ENCODE data around the gene GMFB. TPM values are rescaled to one million over a fixed set of nuclear protein-coding genes. Genes with fewer than 3 reads are reported as not detected.

Gene GMFB
- total RNA-seq, 2 experiments from 2014 or later, result 29.2 to 32.1 TPM

- ATAC-seq (no peak), DNase-seq (no peak)
- Mint-ChIP-seq H3K27me3 (peaks cover 15% of the 10 kb centered on the region), H3K9me3 (no peaks in the 10 kb centered on the region), H3K4me3 (no peak overlapping the region), H3K36me3 (ENCODE audit: low read depth) (no peaks in the 10 kb centered on the region), H3K4me1 (ENCODE audit: low read depth) (no peaks in the 10 kb centered on the region), H3K27ac (no peak overlapping the region)
- TF ChIP-seq, protein P1, sequence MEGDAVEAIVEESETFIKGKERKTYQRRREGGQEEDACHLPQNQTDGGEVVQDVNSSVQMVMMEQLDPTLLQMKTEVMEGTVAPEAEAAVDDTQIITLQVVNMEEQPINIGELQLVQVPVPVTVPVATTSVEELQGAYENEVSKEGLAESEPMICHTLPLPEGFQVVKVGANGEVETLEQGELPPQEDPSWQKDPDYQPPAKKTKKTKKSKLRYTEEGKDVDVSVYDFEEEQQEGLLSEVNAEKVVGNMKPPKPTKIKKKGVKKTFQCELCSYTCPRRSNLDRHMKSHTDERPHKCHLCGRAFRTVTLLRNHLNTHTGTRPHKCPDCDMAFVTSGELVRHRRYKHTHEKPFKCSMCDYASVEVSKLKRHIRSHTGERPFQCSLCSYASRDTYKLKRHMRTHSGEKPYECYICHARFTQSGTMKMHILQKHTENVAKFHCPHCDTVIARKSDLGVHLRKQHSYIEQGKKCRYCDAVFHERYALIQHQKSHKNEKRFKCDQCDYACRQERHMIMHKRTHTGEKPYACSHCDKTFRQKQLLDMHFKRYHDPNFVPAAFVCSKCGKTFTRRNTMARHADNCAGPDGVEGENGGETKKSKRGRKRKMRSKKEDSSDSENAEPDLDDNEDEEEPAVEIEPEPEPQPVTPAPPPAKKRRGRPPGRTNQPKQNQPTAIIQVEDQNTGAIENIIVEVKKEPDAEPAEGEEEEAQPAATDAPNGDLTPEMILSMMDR (IDR thresholded peaks at IDR 0.05), result no peak
- intact Hi-C loops (cut with micrococcal nuclease), result no loop called here
- POLR2A ChIA-PET, result interaction anchor here (0.7 kb wide), 1 partner anchor 9 kb away, joined by 3 read pairs; no protein-coding TSS in a partner anchor
- CTCF ChIA-PET, result interaction anchor here (1.0 to 1.5 kb wide), 3 partner anchors 10 to 271 kb away, joined by 3 to 4 read pairs (median 3); no protein-coding TSS in a partner anchor
These were observed 14.7 kb upstream of the GMFB start for GRCh38 chr14:54503486-54503885.

DNA sequence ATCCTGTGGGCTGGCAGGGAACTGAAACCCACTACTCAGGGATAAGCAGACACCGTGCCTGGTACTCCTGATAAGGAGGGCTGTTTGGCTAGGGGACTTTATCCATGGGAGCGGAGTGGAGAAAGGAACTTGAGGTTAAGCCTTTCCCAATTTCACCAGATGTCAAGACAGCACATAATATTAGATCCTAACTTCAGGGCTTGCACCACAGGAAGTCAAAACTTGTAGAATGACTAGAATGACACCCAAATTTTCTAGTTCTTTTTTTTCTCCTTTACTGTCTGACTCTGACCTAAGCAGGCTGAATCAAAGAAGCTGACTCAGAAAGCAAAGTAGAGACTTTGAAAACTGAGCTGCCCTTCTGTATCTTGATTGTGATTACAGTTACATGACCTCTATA is 13.8 kb upstream of the GMFB start:
- DNase-seq (no peak), ATAC-seq (peak; percentile 27)
- intact Hi-C loops (cut with micrococcal nuclease), result no loop called here
- Mint-ChIP-seq H3K27me3 (peaks cover 19% of the 10 kb centered on the region), H3K36me3 (ENCODE audit: low read depth) (no peaks in the 10 kb centered on the region), H3K27ac (no peak overlapping the region), H3K9me3 (no peaks in the 10 kb centered on the region), H3K4me1 (ENCODE audit: low read depth) (no peaks in the 10 kb centered on the region), H3K4me3 (no peak overlapping the region)
- TF ChIP-seq, protein P1 (IDR thresholded peaks at IDR 0.05), result no peak
- ChIA-PET CTCF (interaction anchor here (1.4 to 1.5 kb wide), 2 partner anchors 9 to 20 kb away, joined by 3 read pairs; no protein-coding TSS in a partner anchor), POLR2A (no interaction called here)

DNA sequence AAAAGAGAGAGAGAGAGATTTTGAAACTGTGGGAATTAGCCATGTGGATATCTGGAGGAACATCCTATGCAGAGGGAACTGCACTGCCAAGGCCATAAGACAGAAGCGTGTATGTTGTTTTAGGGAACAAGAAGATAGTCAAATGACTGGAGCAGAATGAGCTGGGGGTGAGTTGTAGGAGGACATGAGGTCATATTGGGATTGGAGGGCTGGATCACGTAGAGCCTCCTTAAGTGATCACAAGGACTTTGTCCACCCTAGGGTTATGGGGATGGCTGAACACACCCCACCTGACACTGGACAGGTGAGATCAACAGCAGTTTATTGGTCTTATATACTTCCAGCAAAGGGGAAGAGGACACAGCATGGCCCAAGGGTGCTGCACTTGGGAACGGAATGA is 12.7 kb upstream of the GMFB start:
- Mint-ChIP-seq H3K27ac (no peak overlapping the region), H3K27me3 (peaks cover 19% of the 10 kb centered on the region), H3K4me1 (ENCODE audit: low read depth) (no peaks in the 10 kb centered on the region), H3K9me3 (no peaks in the 10 kb centered on the region), H3K4me3 (no peak overlapping the region), H3K36me3 (ENCODE audit: low read depth) (no peaks in the 10 kb centered on the region)
- CTCF ChIA-PET, result interaction anchor here (0.8 kb wide), 1 partner anchor 63 kb away, joined by 3 read pairs; no protein-coding TSS in a partner anchor
- POLR2A ChIA-PET, result no interaction called here
- ATAC-seq (no peak), DNase-seq (no peak)
- intact Hi-C loops (cut with micrococcal nuclease), result no loop called here
- TF ChIP-seq, protein P1 (IDR thresholded peaks at IDR 0.05), result no peak

- Mint-ChIP-seq H3K27me3 (peaks cover 19% of the 10 kb centered on the region), H3K4me3 (no peak overlapping the region), H3K4me1 (ENCODE audit: low read depth) (peaks cover 3% of the 10 kb centered on the region), H3K36me3 (ENCODE audit: low read depth) (no peaks in the 10 kb centered on the region), H3K9me3 (no peaks in the 10 kb centered on the region), H3K27ac (no peak overlapping the region)
- DNase-seq (no peak), ATAC-seq (no peak)
- intact Hi-C loops (cut with micrococcal nuclease), result no loop called here
- TF ChIP-seq, protein P1 (IDR thresholded peaks at IDR 0.05), result no peak
- ChIA-PET CTCF (no interaction called here), POLR2A (interaction anchor here (1.2 kb wide), 1 partner anchor 12 kb away, joined by 3 read pairs; the partner anchor contains the start of gene GMFB)
These were observed 12.0 kb upstream of the GMFB start for GRCh38 chr14:54500744-54501143.

DNA sequence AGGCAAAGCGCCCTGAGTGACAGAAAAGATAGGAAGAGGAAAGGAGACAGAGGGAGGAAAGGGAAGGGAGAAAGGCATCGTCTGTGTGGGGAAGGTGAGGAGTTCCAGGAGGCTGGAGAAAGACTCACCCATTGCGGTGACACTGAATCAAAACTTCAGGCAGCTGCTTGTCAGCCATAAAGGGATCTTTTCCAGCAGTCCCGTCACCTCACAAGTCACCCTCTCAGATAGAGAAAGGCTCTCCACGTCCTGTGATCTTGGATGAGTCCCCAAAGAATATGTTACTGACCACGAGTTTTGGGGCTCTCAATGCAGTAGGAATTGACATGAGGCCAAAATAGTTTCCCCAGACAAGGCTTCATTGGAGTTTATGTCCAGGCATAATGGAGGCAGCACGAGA is 9.8 kb upstream of the GMFB start:
- ChIA-PET POLR2A (no interaction called here), CTCF (interaction anchor here (0.9 kb wide), 1 partner anchor 26 kb away, joined by 3 read pairs; no protein-coding TSS in a partner anchor)
- Mint-ChIP-seq H3K9me3 (no peaks in the 10 kb centered on the region), H3K4me1 (ENCODE audit: low read depth) (peaks cover 3% of the 10 kb centered on the region), H3K4me3 (no peak overlapping the region), H3K36me3 (ENCODE audit: low read depth) (no peaks in the 10 kb centered on the region), H3K27me3 (peaks cover 18% of the 10 kb centered on the region), H3K27ac (no peak overlapping the region)
- ATAC-seq, result no peak
- intact Hi-C loops (cut with micrococcal nuclease), result no loop called here
- no peak for DNase-seq
- TF ChIP-seq, protein P1 (IDR thresholded peaks at IDR 0.05), result no peak
